Spleen (tissue), 13 donors: ENCODE results near the gene GDE1. TPM values are rescaled to one million over a fixed set of nuclear protein-coding genes. Genes with fewer than 3 reads are reported as not detected.

ENCODE experiments used
- DNase-seq: peaks from one replicate; pipeline ENCODE4 v3.0.0-alpha.2; 2020
- H3K27ac ChIP-seq, 8 donors: fragments of 200-600 bp; sonication (generic) in 7 of 8; 1 replicate in 4 of 8; 2 replicates in 4 of 8; pipeline versions ENCODE4 v1.5.0 to v1.8.0; 2016 to 2021; ENCODE audit warnings: inconsistent platforms in 4 of 8, mild to moderate bottlenecking in 4 of 8, moderate library complexity in 1 of 8
- H3K27me3 ChIP-seq, 7 donors: fragments of 200-600 bp; sonication (generic) in 6 of 7; replicated peaks in 1 of 7; 1 replicate in 4 of 7; 2 replicates in 3 of 7; pipeline versions ENCODE4 v1.5.0 to v1.8.0; 2016 to 2021; ENCODE audit warnings: inconsistent platforms in 3 of 7, mild to moderate bottlenecking in 1 of 7
- H3K36me3 ChIP-seq, 6 donors: fragments of 200-600 bp; sonication (generic) in 5 of 6; 1 replicate in 4 of 6; 2 replicates in 2 of 6; pipeline versions ENCODE4 v1.5.0 to v1.8.0; 2016 to 2021; ENCODE audit warnings: inconsistent platforms in 2 of 6
- H3K4me1 ChIP-seq, 6 donors: fragments of 200-600 bp; sonication (generic) in 5 of 6; 1 replicate in 3 of 6; 2 replicates in 3 of 6; pipeline versions ENCODE4 v1.5.0 to v1.8.0; 2016 to 2021; ENCODE audit warnings: inconsistent platforms in 3 of 6
- H3K4me3 ChIP-seq, 8 donors: fragments of 200-600 bp; sonication (generic) in 7 of 8; 1 replicate in 4 of 8; 2 replicates in 4 of 8; pipeline versions ENCODE4 v1.5.0 to v1.8.0; 2016 to 2021; ENCODE audit warnings: inconsistent platforms in 4 of 8, mild to moderate bottlenecking in 4 of 8, moderate library complexity in 2 of 8
- H3K9me3 ChIP-seq, 8 donors: fragments of 200-600 bp; sonication (generic) in 7 of 8; 1 replicate in 4 of 8; 2 replicates in 4 of 8; pipeline versions ENCODE4 v1.5.0 to v1.8.0; 2016 to 2021; ENCODE audit warnings: inconsistent platforms in 4 of 8
- POLR2A ChIP-seq, 3 donors: fragments of 450-650 bp; IDR thresholded peaks; one replicate each; pipeline ENCODE4 v1.5.1; 2017; ENCODE audit warnings: antibody characterized with exemption in 3 of 3, mild to moderate bottlenecking in 1 of 3
- POLR2AphosphoS5 ChIP-seq, 3 donors: sonication (generic); formaldehyde crosslinking; IDR thresholded peaks; one replicate each; pipeline ENCODE4 v1.5.1; 2017; ENCODE audit warnings: antibody characterized with exemption in 3 of 3
- WGBS, 5 donors: extraction: QIAGEN DNeasy Blood & Tissue Kit in 3 of 5; methylation state at CpG; one replicate each; pipeline versions ENCODE4 v1.1.5 to v1.1.7; 2013 to 2018; 5-methylcytosine and 5-hydroxymethylcytosine counted together
- intact Hi-C: fragments of 100-400 bp; cut with DNase I; formaldehyde crosslinking; loops from one replicate; pipeline ENCODE4 v1.15.0; 2023; ENCODE audit warnings: low total_unique reads
- long read RNA-seq, 2 donors: transcript quantifications; one replicate each; lab custom pipeline, GENCODE V29; 2026
- polyA plus RNA-seq, 3 donors: library from polyadenylated mRNA; stranded (reverse); fragments of 200-250 nt; gene quantifications; one replicate each; pipeline ENCODE4 v1.2.1, GENCODE V29; 2013
- total RNA-seq, 7 donors: library from RNA; depleted of rRNA in 3 of 7; stranded (reverse); fragments of >200 nt in 3 of 7; fragmentation: NEBNext Ultra II Directional in 4 of 7; extraction: Animal tissue kit (Norgen Biotek cat#: 25700) in 4 of 7; gene quantifications; one replicate each; pipeline versions ENCODE4 v1.1.0 to v1.2.1, GENCODE V29; 2016 to 2021
- TF ChIP-seq, protein P1 (sequence below), 11 experiments: fragments of 200-600 bp in 7 of 11; fragments of 450-650 bp in 4 of 11; sonication (generic) in 4 of 11; IDR thresholded peaks in 8 of 11; conservative IDR thresholded peaks in 3 of 11; 1 replicate in 7 of 11; 2 replicates in 4 of 11; pipeline versions ENCODE4 v1.4.0 to v1.8.0; 2016 to 2021; ENCODE audit warnings: antibody characterized with exemption in 11 of 11, inconsistent platforms in 4 of 11, mild to moderate bottlenecking in 1 of 11
- donor health status: healthy with polysubstance abuse.
- donor health status: DM: no; HTN: no; CAD: no; lungs with moderate emphysema.
- donor health status: DM: no; HTN: no; CAD: no.
- donor health status: Bipolar disorder and iron deficiency.
- donor health status: healthy.
- donor health status: DM: no; HTN: no; CAD: no.
- donor health status: DM: yes; HTN: yes; CAD: no.

GDE1 gene, protein sequence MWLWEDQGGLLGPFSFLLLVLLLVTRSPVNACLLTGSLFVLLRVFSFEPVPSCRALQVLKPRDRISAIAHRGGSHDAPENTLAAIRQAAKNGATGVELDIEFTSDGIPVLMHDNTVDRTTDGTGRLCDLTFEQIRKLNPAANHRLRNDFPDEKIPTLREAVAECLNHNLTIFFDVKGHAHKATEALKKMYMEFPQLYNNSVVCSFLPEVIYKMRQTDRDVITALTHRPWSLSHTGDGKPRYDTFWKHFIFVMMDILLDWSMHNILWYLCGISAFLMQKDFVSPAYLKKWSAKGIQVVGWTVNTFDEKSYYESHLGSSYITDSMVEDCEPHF
- total RNA-seq (10 to 100 TPM; 26.4 to 40.5 (median 31.3) TPM), polyA plus RNA-seq (10 to 100 TPM; 13.5 to 18.1 (median 14.8) TPM)
- long read RNA-seq, donor 1, transcript GDE1-201 (6 exons, 2,958 nt): major isoform, 13 of 25 reads
- long read RNA-seq, donor 1, partial matches to known transcripts: 8 of 25 reads
- long read RNA-seq, donor 1, other reads (novel, unspliced or antisense): 0 of 25 reads
- long read RNA-seq, donor 2, transcript GDE1-201 (6 exons, 2,958 nt): major isoform, 14 of 15 reads
- long read RNA-seq, donor 2, partial matches to known transcripts: 0 of 15 reads
- long read RNA-seq, donor 2, other reads (novel, unspliced or antisense): 0 of 15 reads

DNA sequence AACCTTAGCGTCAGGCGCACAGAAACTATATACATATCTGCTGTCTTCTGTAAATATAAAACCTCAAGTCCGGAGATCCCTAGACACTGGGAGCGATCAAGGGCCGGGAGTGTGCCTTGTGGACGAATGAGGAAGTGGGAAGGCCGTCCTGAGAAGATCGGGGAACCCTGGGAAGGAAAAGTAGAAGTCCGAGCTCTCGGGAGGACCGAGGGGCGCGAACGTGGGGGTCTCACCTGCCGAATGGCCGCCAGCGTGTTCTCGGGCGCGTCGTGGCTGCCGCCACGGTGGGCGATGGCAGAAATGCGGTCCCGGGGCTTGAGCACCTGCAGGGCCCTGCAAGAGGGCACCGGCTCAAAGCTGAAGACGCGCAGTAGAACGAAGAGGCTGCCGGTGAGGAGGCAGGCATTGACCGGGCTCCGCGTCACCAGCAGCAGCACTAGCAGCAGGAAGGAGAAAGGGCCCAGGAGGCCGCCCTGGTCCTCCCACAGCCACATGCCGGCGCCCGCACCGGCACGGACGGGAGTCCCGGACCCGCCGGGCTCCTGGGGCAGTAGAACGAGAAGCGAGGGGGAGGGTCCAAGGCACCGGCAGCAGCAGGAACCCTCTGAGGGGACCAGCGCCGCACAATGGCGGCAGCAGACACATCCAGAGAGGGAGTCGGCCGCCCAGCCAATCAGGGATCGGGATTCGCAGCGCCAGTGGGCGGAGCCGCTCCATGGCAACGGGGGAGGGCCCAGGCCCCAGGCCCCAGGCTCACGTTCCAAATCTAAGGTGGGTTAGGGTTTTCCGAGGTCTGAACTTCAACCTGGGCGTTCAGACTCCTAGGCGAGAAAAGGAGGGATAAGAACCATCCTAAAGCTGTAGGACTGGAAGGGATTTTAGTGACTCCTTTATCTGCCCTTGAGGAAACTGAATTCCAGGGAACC is at the start of gene GDE1:
TSS of gene GDE1 (minus strand) at position 628 of the 926 bp plus-strand sequence. CDS start at position 494, 134 bp downstream.
- WGBS, 5 donors: 0 to 1% (median 0%) methylated on average over 49 to 62 of the region's 62 CpGs
- peaks cover 7 to 79% (median 54%) of the 10 kb centered on the region in 6 donors for H3K4me1 ChIP-seq
- peak within 1 kb of the TSS; percentile 72 to 97 (median 84) for H3K4me3 ChIP-seq
- peak; percentile 99 for DNase-seq
- peaks cover 0 to 11% (median 3%) of the 10 kb centered on the region in 6 donors for H3K36me3 ChIP-seq
- intact Hi-C loops: no loop called here
- H3K9me3 ChIP-seq: no peaks in the 10 kb centered on the region
- TF ChIP-seq POLR2A (IDR thresholded peaks at IDR 0.05) (peak; percentile 21 to 69 (median 42)), POLR2AphosphoS5 (IDR thresholded peaks at IDR 0.05) (peak; percentile 96 to 97 (median 97))
- TF ChIP-seq, protein P1, sequence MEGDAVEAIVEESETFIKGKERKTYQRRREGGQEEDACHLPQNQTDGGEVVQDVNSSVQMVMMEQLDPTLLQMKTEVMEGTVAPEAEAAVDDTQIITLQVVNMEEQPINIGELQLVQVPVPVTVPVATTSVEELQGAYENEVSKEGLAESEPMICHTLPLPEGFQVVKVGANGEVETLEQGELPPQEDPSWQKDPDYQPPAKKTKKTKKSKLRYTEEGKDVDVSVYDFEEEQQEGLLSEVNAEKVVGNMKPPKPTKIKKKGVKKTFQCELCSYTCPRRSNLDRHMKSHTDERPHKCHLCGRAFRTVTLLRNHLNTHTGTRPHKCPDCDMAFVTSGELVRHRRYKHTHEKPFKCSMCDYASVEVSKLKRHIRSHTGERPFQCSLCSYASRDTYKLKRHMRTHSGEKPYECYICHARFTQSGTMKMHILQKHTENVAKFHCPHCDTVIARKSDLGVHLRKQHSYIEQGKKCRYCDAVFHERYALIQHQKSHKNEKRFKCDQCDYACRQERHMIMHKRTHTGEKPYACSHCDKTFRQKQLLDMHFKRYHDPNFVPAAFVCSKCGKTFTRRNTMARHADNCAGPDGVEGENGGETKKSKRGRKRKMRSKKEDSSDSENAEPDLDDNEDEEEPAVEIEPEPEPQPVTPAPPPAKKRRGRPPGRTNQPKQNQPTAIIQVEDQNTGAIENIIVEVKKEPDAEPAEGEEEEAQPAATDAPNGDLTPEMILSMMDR (IDR thresholded peaks at IDR 0.05 in 8 of 11, conservative IDR thresholded peaks at IDR 0.05 in 3 of 11): peak in 7 of 11 experiments; percentile 13 to 67 (median 55)
- no peaks in the 10 kb centered on the region for H3K27me3 ChIP-seq
- H3K27ac ChIP-seq: peak within 1 kb of the TSS; percentile 81 to 97 (median 92)

DNA sequence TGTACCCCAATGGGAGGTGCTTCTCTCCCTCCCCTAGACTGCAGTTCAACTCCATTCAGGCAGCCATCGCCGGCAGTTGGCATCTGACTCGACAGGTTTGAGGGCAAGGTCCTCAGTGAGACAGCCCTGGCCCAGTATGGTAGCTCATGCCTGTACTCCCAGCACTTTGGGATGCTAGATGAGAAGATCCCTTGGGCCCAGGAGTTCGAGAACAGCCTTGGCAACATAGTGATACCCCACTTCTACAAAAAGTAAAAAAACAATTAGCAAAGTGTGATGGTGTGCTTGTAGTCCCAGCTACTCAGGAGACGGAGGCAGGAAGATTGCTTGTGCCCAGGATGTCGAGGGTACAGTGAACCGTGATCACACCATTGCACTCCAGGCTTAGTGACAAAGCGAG is 45.7 kb upstream of the GDE1 start:
- Histone ChIP-seq H3K36me3 (peaks cover 0 to 87% (median 66%) of the 10 kb centered on the region in 6 donors), H3K4me1 (no peaks in the 10 kb centered on the region), H3K4me3 (no peak overlapping the region), H3K27ac (no peak overlapping the region), H3K9me3 (peaks cover 0 to 12% (median 5%) of the 10 kb centered on the region in 8 donors), H3K27me3 (no peaks in the 10 kb centered on the region)
- TF ChIP-seq POLR2AphosphoS5 (IDR thresholded peaks at IDR 0.05) (no peak), POLR2A (IDR thresholded peaks at IDR 0.05) (no peak)
- TF ChIP-seq, protein P1 (IDR thresholded peaks at IDR 0.05 in 8 of 11, conservative IDR thresholded peaks at IDR 0.05 in 3 of 11): no peak
- intact Hi-C loops: no loop called here
- 92 to 97% (median 93%) methylated on average over 8 of the region's 8 CpGs for WGBS, 5 donors
- DNase-seq: no peak

DNA sequence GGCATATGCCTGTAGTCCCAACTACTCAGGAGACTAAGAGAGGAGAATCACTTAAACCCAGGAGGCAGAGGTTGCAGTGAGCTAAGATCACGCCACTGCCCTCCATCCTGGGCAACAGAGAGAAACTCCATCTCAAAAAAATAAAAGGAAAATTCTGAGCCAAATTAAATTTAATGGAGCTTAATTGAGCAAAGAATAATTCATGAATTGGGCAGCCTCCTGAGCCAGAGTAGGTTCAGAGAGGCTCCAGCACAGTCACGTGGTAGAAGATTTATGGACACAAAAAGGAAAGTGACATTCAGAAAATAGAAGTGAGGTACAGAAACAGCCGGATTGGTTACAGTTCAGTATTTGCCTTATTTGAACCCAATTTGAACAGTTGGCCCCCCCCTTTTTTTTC is 44.5 kb upstream of the GDE1 start:
- Histone ChIP-seq H3K27me3 (no peaks in the 10 kb centered on the region), H3K4me3 (no peak overlapping the region), H3K9me3 (peaks cover 0 to 13% (median 5%) of the 10 kb centered on the region in 8 donors), H3K4me1 (no peaks in the 10 kb centered on the region), H3K36me3 (peaks cover 0 to 75% (median 59%) of the 10 kb centered on the region in 6 donors), H3K27ac (no peak overlapping the region)
- TF ChIP-seq, protein P1 (IDR thresholded peaks at IDR 0.05 in 8 of 11, conservative IDR thresholded peaks at IDR 0.05 in 3 of 11): no peak
- no peak for TF ChIP-seq POLR2AphosphoS5 (IDR thresholded peaks at IDR 0.05)
- TF ChIP-seq POLR2A (IDR thresholded peaks at IDR 0.05): no peak
- intact Hi-C loops: no loop called here
- 89 to 99% (median 95%) methylated on average over 3 of the region's 3 CpGs for WGBS, 5 donors
- no peak for DNase-seq
